ENCODE results near the gene SCGB2A2. TPM values are rescaled to one million over a fixed set of nuclear protein-coding genes. Genes with fewer than 3 reads are reported as not detected.

Gene SCGB2A2
- total RNA-seq, 1 experiment from 2014 or later: not detected

- peaks cover 37% of the 10 kb centered on the region for H3K27me3 Mint-ChIP-seq (ENCODE audit: low read depth)
These were observed 18.3 kb upstream of the SCGB2A2 start for GRCh38 chr11:62251698-62252097.

More at GRCh38 chr11:62251698-62252097, 18.3 kb upstream of the SCGB2A2 start:
- Mint-ChIP-seq H3K36me3 (peaks cover 36% of the 10 kb centered on the region), H3K27ac (no peak overlapping the region), H3K4me1 (no peaks in the 10 kb centered on the region), H3K9me3 (peaks cover 58% of the 10 kb centered on the region), H3K4me3 (no peak overlapping the region)
- ChIA-PET POLR2A (no interaction called here), CTCF (no interaction called here)
- no peak for ATAC-seq
- TF ChIP-seq HMGXB4 (CRISPR knock-in tag; IDR thresholded peaks at IDR 0.05): no peak
- TF ChIP-seq EMX1 (CRISPR knock-in tag; IDR thresholded peaks at IDR 0.05): no peak
- no peak for TF ChIP-seq ZNF671 (CRISPR knock-in tag; IDR thresholded peaks at IDR 0.05)
- no peak for TF ChIP-seq ZNF512 (CRISPR knock-in tag; IDR thresholded peaks at IDR 0.05; ENCODE audit: borderline replicate concordance)
- TF ChIP-seq ZNF396 (CRISPR knock-in tag; IDR thresholded peaks at IDR 0.05; ENCODE audit: borderline replicate concordance): no peak
- no peak for TF ChIP-seq E2F5 (CRISPR knock-in tag; IDR thresholded peaks at IDR 0.05)
- TF ChIP-seq AFF4 (CRISPR knock-in tag; IDR thresholded peaks at IDR 0.05; ENCODE audit: borderline replicate concordance): no peak
- TF ChIP-seq ATF1 (CRISPR knock-in tag; IDR thresholded peaks at IDR 0.05): no peak
- no peak for TF ChIP-seq MYBL2 (CRISPR knock-in tag; IDR thresholded peaks at IDR 0.05)
- no peak for TF ChIP-seq NFYB (CRISPR knock-in tag; conservative IDR thresholded peaks at IDR 0.05; ENCODE audit: low read depth)
- no peak for TF ChIP-seq ETV6 (CRISPR knock-in tag; IDR thresholded peaks at IDR 0.05)
- no peak for TF ChIP-seq FOXP1 (CRISPR knock-in tag; IDR thresholded peaks at IDR 0.05; ENCODE audit: borderline replicate concordance)
- no peak for TF ChIP-seq ELF4 (CRISPR knock-in tag; IDR thresholded peaks at IDR 0.05; ENCODE audit: low read depth)
- TF ChIP-seq ZNF219 (CRISPR knock-in tag; IDR thresholded peaks at IDR 0.05; ENCODE audit: borderline replicate concordance): no peak
- no peak for TF ChIP-seq ZBTB43 (CRISPR knock-in tag; IDR thresholded peaks at IDR 0.05)
- TF ChIP-seq GABPB1 (CRISPR knock-in tag; IDR thresholded peaks at IDR 0.05): no peak
- TF ChIP-seq TCF7 (CRISPR knock-in tag; IDR thresholded peaks at IDR 0.05; ENCODE audit: low read depth): no peak
- no peak for DNase-seq (ENCODE audit: low spot score)

Measured in WTC11 (cell line).